HepG2 (cell line): ENCODE data around the gene RASA4B. TPM values are rescaled to one million over a fixed set of nuclear protein-coding genes. Genes with fewer than 3 reads are reported as not detected.
"Not testable (repeated sequence)": the region's sequence is repeated elsewhere in the genome, so short reads cannot be mapped to it uniquely, and the experiment has no call there.

Experiments used
- ATAC-seq: fragments of 200-7000 bp; cut with Tn5 transposase; 3 replicates; pipeline ENCODE4 v1.9.1; 2020; ENCODE audit warnings: mild to moderate bottlenecking, moderate library complexity
- BruUV-seq: library from RNA; stranded (reverse); fragments of 400-500 nt; replicated peaks from 2 replicates; lab custom pipeline; 2021; lab: Mats Ljungman, UMichigan
- CTCF ChIA-PET: fragments of 300-600 bp; formaldehyde crosslinking; extraction: SDS; loops from one replicate; lab custom pipeline; 2021; ENCODE audit warnings: low total read pairs, inconsistent platforms, low intra/inter-chr PET ratio; lab: Yijun Ruan, JAX
- POLR2A ChIA-PET: fragments of 350-600 bp; sonication (Branson Sonifier 250); formaldehyde crosslinking; loops from one replicate; lab custom pipeline; 2020; ENCODE audit warnings: antibody characterized with exemption, inconsistent platforms; lab: Yijun Ruan, JAX
- DNase-seq: peaks from one replicate; pipeline ENCODE4 v3.0.0-alpha.2; 2015; ENCODE audit warnings: low spot score
- FAIRE-seq: peaks from 3 replicates; lab custom pipeline; 2011; peaks lifted over from hg19 to GRCh38; lab: Jason Lieb, UNC
- H2AFZ ChIP-seq: one replicate; pipeline ENCODE4 v1.6.1; 2011; ENCODE audit warnings: low read length, inconsistent platforms
- H3K27ac ChIP-seq: fragments of 300-600 bp; 3 replicates; pipeline ENCODE4 v1.8.0; 2011; ENCODE audit warnings: mixed run types, mild to moderate bottlenecking, mixed read lengths, low read length, inconsistent platforms; ENCODE audit not compliant: insufficient read depth; ENCODE audit errors: extremely low read length
- H3K27me3 ChIP-seq, 2 experiments: fragments of 200-600 bp in 1 of 2; 2 replicates in 1 of 2; 3 replicates in 1 of 2; pipeline versions ENCODE4 v1.6.0 to v1.8.0; 2011; ENCODE audit warnings: low read length in 2 of 2, mild to moderate bottlenecking in 2 of 2, moderate library complexity in 2 of 2, inconsistent platforms in 1 of 2; ENCODE audit not compliant: insufficient read depth in 2 of 2, control insufficient read depth in 1 of 2
- H3K36me3 ChIP-seq, 2 experiments: fragments of 200-600 bp in 1 of 2; replicated peaks in 1 of 2; 2 replicates in 1 of 2; 3 replicates in 1 of 2; pipeline versions ENCODE4 v1.5.1 to v1.8.0; 2011; ENCODE audit warnings: low read length in 2 of 2, inconsistent platforms in 1 of 2; ENCODE audit not compliant: insufficient read depth in 2 of 2, control insufficient read depth in 1 of 2
- H3K4me1 ChIP-seq: 2 replicates; pipeline ENCODE4 v1.5.1; 2012; ENCODE audit warnings: low read length, inconsistent platforms; ENCODE audit not compliant: insufficient read depth
- H3K4me2 ChIP-seq: 2 replicates; pipeline ENCODE4 v1.6.0; 2011; ENCODE audit warnings: low read depth, low read length, inconsistent platforms
- H3K4me3 ChIP-seq, 3 experiments: fragments of 200-600 bp in 1 of 3; sonication (generic), shearing (Covaris generic) in 1 of 3; replicated peaks in 1 of 3; 2 replicates each; pipeline ENCODE4 v1.5.1; 2011 to 2016; ENCODE audit warnings: low read length in 3 of 3, inconsistent platforms in 2 of 3, low read depth in 2 of 3, mild to moderate bottlenecking in 2 of 3, control low read depth in 1 of 3, mixed read lengths in 1 of 3; ENCODE audit not compliant: insufficient read depth in 1 of 3
- H3K79me2 ChIP-seq: one replicate; pipeline ENCODE4 v1.6.1; 2011; ENCODE audit warnings: low read length, inconsistent platforms; ENCODE audit not compliant: insufficient read depth
- H3K9ac ChIP-seq: 2 replicates; pipeline ENCODE4 v1.6.0; 2011; ENCODE audit warnings: mild to moderate bottlenecking, low read depth, low read length, inconsistent platforms; ENCODE audit not compliant: insufficient read depth
- H3K9me3 ChIP-seq: 2 replicates; pipeline ENCODE4 v1.5.1; 2012; ENCODE audit warnings: mild to moderate bottlenecking, low read length
- H4K20me1 ChIP-seq: 2 replicates; pipeline ENCODE4 v1.6.0; 2011; ENCODE audit warnings: inconsistent platforms, mild to moderate bottlenecking, low read length, moderate library complexity; ENCODE audit not compliant: insufficient read depth
- WGBS: methylation state at CpG from one replicate; pipeline ENCODE4 v1.1.6; 2017; ENCODE audit warnings: low lambda C conversion rate; 5-methylcytosine and 5-hydroxymethylcytosine counted together
- in situ Hi-C: cut with HindIII; loops from 2 replicates; pipeline ENCODE4 v1.10.0; 2017; ENCODE audit warnings: low pct_unique_long_range_greater_than_20kb; ENCODE audit not compliant: extremely low pct_ligation_motif_present
- intact Hi-C: fragments of 100-400 bp; cut with micrococcal nuclease; formaldehyde crosslinking; loops from one replicate; pipeline ENCODE4 v1.10.0; 2022; ENCODE audit not compliant: unreplicated experiment
- polyA plus RNA-seq, 8 experiments: library from polyadenylated mRNA; depleted of rRNA in 3 of 8; stranded (reverse) in 7 of 8; unstranded in 1 of 8; fragments of >200 nt; fragmentation: Illumina TruSeq in 4 of 8; extraction: Trizol in 4 of 8; gene quantifications; 2 replicates each; pipeline versions ENCODE4 v1.2.1 to v1.2.3, GENCODE V29; 2011 to 2016; ENCODE audit warnings: low read depth in 4 of 8, missing spikeins in 1 of 8, mixed read lengths in 1 of 8; ENCODE audit not compliant: insufficient read depth in 1 of 8
- total RNA-seq, 5 experiments: library from RNA; depleted of rRNA; stranded (reverse); fragments of >200 nt; fragmentation: Illumina TruSeq; extraction: Trizol; gene quantifications; 2 replicates each; pipeline ENCODE4 v1.2.3, GENCODE V29; 2016; ENCODE audit warnings: low read depth in 1 of 5

The RASA4B gene
- total and polyA plus RNA-seq, 2 of the 13 experiments (the other 11 are each of a cell fraction or from before 2014, with no cell fraction given), result 0.82 to 1.3 TPM

DNA sequence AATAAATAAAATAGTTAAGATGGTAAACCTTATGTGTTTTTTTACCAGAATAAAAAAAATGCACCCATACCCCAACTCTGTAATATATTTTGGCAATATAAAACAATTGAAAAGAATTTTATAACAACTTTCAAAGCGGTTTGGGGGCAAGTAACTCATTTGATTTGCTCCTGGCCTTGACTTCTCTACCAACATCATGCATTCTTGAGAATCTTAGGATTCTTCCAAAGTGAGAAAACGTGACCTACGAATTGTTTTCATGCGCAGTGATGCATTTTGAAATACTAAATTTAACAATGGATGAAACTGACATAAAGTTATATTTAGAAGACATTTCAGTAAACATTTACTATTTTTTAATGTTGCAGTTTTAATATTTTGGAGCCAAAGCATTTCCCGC, 3.2 kb upstream of the RASA4B start:
- H2AFZ ChIP-seq, H3K36me3 ChIP-seq, H3K27me3 ChIP-seq, DNase-seq, H4K20me1 ChIP-seq, BruUV-seq, CTCF ChIA-PET, H3K9ac ChIP-seq, ATAC-seq, H3K27ac ChIP-seq, POLR2A ChIA-PET, FAIRE-seq, H3K4me1 ChIP-seq, intact Hi-C loops, H3K4me3 ChIP-seq, H3K79me2 ChIP-seq, in situ Hi-C loops, H3K4me2 ChIP-seq, H3K9me3 ChIP-seq: not testable (repeated sequence)
- WGBS, result 36% methylated on average over 4 of the region's 5 CpGs

DNA sequence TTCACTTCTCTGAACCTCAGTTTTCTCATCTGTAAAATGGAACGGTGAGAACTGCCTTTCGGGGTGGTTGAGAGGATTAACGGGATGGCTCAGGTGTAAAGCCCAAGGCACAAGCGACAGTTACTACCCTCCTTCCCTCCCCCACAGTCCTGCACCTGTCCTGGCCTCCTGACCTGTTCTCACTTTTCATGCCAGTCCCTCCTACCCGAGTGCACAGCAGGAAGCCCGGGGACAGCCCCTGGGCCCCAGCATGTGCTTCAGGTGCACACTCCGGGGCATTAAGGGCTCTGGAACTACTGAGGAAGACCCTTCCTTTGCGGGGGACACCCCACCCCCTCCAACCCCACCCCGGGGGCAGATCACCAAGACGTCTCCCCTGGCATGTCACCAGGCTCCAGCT, 626 bp downstream of the RASA4B start:
- BruUV-seq, H3K9ac ChIP-seq, H3K36me3 ChIP-seq, H3K4me3 ChIP-seq, H3K4me2 ChIP-seq, intact Hi-C loops, H2AFZ ChIP-seq, POLR2A ChIA-PET, FAIRE-seq, H4K20me1 ChIP-seq, H3K79me2 ChIP-seq, DNase-seq, CTCF ChIA-PET, H3K27ac ChIP-seq, in situ Hi-C loops, H3K9me3 ChIP-seq, H3K4me1 ChIP-seq, H3K27me3 ChIP-seq: not testable (repeated sequence)
- WGBS, result no CpG with 5 or more reads among the region's 10 CpGs
- 0 out of 3 replicates have a peak, but pooled peaks have one; percentile 4 for ATAC-seq

DNA sequence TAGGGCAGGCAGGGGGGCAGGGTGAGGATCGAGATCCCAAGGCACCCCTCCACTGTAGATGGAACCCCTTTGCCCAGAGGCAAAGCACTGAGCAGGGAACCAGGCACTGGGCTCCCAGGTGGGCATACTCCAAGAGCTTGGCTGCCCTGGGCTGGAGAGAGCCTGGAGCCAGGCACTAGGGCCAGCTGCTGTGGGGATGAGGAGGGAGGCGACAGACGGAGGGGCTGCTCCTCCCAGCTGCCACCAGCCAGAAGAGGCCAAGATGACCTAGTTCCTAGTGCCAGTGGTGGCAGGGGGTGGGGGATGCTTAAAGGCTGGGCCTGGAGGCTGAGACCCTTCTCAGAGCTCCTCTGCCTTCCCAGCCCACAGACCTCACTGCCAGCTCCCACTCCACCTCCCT, 1.7 kb downstream of the RASA4B start:
- H3K9me3 ChIP-seq, DNase-seq, H3K9ac ChIP-seq, CTCF ChIA-PET, H3K4me2 ChIP-seq, intact Hi-C loops, H3K79me2 ChIP-seq, FAIRE-seq, H3K4me1 ChIP-seq, in situ Hi-C loops, H4K20me1 ChIP-seq, H2AFZ ChIP-seq, POLR2A ChIA-PET, H3K4me3 ChIP-seq, H3K27me3 ChIP-seq, BruUV-seq, H3K27ac ChIP-seq, H3K36me3 ChIP-seq: not testable (repeated sequence)
- ATAC-seq, result peak; percentile 28
- no CpG with 5 or more reads among the region's 3 CpGs for WGBS

DNA sequence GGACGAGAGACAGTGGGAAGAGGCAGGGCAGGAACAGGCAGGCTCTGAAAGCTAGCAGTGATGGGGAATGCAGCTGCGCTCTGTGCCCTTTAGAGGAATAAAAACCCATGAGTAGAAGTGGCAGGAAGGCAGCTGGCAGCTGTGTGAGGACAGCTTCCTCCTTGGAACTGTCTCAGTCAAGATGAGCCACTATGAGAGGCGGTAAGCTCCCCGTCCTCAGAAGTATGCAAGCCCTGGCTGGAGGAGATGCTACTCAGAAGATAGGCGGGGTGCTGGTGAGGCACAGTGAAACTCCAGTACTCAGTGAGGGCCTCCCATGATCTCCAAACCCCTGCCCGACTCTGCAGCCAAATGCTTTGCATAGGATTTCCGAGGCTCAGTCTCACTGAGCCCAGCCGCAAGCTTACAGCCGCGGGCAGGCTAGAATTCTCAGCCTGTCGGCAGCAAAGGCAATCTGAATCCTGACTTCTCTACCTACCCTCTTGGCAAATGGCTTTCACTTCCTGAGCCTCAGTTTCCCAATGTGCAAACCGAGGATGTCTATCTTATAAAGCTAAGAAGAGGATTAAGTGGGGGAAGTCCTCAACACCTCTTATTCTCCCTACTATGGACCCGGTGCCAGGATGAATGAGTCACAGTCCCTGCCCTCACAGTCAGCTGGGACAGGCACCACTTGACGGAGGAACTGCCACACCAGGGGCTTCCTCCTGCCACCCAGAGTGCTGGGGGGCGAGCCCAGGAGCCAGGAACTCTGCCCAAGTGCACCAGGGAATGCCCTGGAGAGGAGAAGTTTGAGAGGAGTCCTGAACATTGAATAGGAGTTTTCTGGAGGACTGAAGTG, 2.5 kb downstream of the RASA4B start:
- POLR2A ChIA-PET, H3K9ac ChIP-seq, H3K9me3 ChIP-seq, H3K27me3 ChIP-seq, H3K4me3 ChIP-seq, ATAC-seq, H3K79me2 ChIP-seq, in situ Hi-C loops, BruUV-seq, FAIRE-seq, intact Hi-C loops, H3K36me3 ChIP-seq, H3K4me1 ChIP-seq, H3K27ac ChIP-seq, CTCF ChIA-PET, DNase-seq, H2AFZ ChIP-seq, H3K4me2 ChIP-seq, H4K20me1 ChIP-seq: not testable (repeated sequence)
- no CpG with 5 or more reads among the region's 15 CpGs for WGBS
